CD4-positive, alpha-beta T cell (primary cell): ENCODE measurements around the gene DHRS13. TPM values are rescaled to one million over a fixed set of nuclear protein-coding genes. Genes with fewer than 3 reads are reported as not detected.

Experiments used
- ATAC-seq: fragments of 200-7000 bp; cut with Tn5 transposase; one replicate; pipeline ENCODE4 v1.10.0; 2022; ENCODE audit warnings: mild to moderate bottlenecking; ENCODE audit not compliant: poor library complexity
- CTCF ChIA-PET: fragments of 350-600 bp; sonication (Branson Sonifier 250); formaldehyde crosslinking; loops from one replicate; lab custom pipeline; 2021; ENCODE audit warnings: antibody characterized with exemption, inconsistent platforms; lab: Charles Lee
- POLR2A ChIA-PET: fragments of 350-600 bp; sonication (Branson Sonifier 250); formaldehyde crosslinking; loops from one replicate; lab custom pipeline; 2021; ENCODE audit warnings: antibody characterized with exemption, inconsistent platforms; lab: Charles Lee
- DNase-seq, 14 experiments: peaks; one replicate each; pipeline ENCODE4 v3.0.0-alpha.2; 2013 to 2020; ENCODE audit warnings: mixed read lengths in 2 of 14
- H3K27ac ChIP-seq, 2 donors: one replicate each; pipeline versions ENCODE4 v1.5.1 to v1.7.0; 2013; ENCODE audit warnings: low read length in 2 of 2, low read depth in 1 of 2, mild to moderate bottlenecking in 1 of 2
- H3K27me3 ChIP-seq, 2 experiments: 1 replicate in 1 of 2; 2 replicates in 1 of 2; pipeline versions ENCODE4 v1.6.1 to v1.7.0; 2013; ENCODE audit warnings: low read length in 2 of 2, control low read depth in 1 of 2, mild to moderate bottlenecking in 1 of 2, moderate library complexity in 1 of 2; ENCODE audit not compliant: insufficient read depth in 2 of 2, control insufficient read depth in 1 of 2
- H3K36me3 ChIP-seq: one replicate; pipeline ENCODE4 v1.6.1; 2013; ENCODE audit warnings: low read length, control low read depth; ENCODE audit not compliant: insufficient read depth
- H3K4me1 ChIP-seq: one replicate; pipeline ENCODE4 v1.6.1; 2013; ENCODE audit warnings: low read length, control low read depth; ENCODE audit not compliant: insufficient read depth
- H3K4me3 ChIP-seq: one replicate; pipeline ENCODE4 v1.5.1; 2013; ENCODE audit warnings: mild to moderate bottlenecking, low read length, moderate library complexity
- H3K9me3 ChIP-seq, 2 experiments: 1 replicate in 1 of 2; 2 replicates in 1 of 2; pipeline versions ENCODE4 v1.6.1 to v1.7.0; 2013; ENCODE audit warnings: low read length in 2 of 2, mild to moderate bottlenecking in 2 of 2, control low read depth in 1 of 2, moderate library complexity in 1 of 2; ENCODE audit not compliant: control insufficient read depth in 1 of 2, insufficient read depth in 1 of 2
- H3K27ac Mint-ChIP-seq: one replicate; pipeline ENCODE4 v1.8.0; 2020; ENCODE audit warnings: mixed read lengths
- H3K27me3 Mint-ChIP-seq: one replicate; pipeline ENCODE4 v1.8.0; 2021; ENCODE audit warnings: mixed read lengths
- H3K36me3 Mint-ChIP-seq: one replicate; pipeline ENCODE4 v1.8.0; 2021; ENCODE audit warnings: low read depth, mixed read lengths
- H3K4me1 Mint-ChIP-seq: one replicate; pipeline ENCODE4 v1.8.0; 2021; ENCODE audit warnings: low read depth, mixed read lengths
- H3K4me3 Mint-ChIP-seq: one replicate; pipeline ENCODE4 v1.8.0; 2020; ENCODE audit warnings: mild to moderate bottlenecking, mixed read lengths
- H3K9me3 Mint-ChIP-seq: one replicate; pipeline ENCODE4 v1.8.0; 2020; ENCODE audit warnings: mixed read lengths
- CTCF ChIP-seq: fragments of 200-600 bp; IDR thresholded peaks from one replicate; pipeline ENCODE4 v1.8.0; 2022; ENCODE audit warnings: antibody characterized with exemption, mild to moderate bottlenecking
- intact Hi-C, 2 experiments: fragments of 100-400 bp; cut with DNase I in 1 of 2; cut with micrococcal nuclease in 1 of 2; formaldehyde crosslinking; loops; one replicate each; pipeline versions ENCODE4 v1.15.1 to v1.9.0; 2023 to 2025; cut with DNase I, micrococcal nuclease
- total RNA-seq, 174 experiments: library from RNA in 2 of 174; stranded (reverse) in 2 of 174; gene quantifications; one replicate each; pipeline ENCODE4 v1.2.3 and lab custom pipeline; 2021 to 2026

The DHRS13 gene
- total RNA-seq, 2 experiments from 2014 or later, result 33.5 to 34.3 TPM

GRCh38 chr17:28910534-28910933 is 7.7 kb upstream of the DHRS13 start:
- intact Hi-C loops, result no loop called here
- H3K4me3 ChIP-seq, result no peak overlapping the region
- Mint-ChIP-seq H3K27ac (no peak overlapping the region), H3K36me3 (peaks cover 97% of the 10 kb centered on the region), H3K4me1 (no peaks in the 10 kb centered on the region), H3K4me3 (no peak overlapping the region), H3K27me3 (no peaks in the 10 kb centered on the region), H3K9me3 (no peaks in the 10 kb centered on the region)
- no peak for TF ChIP-seq CTCF
- H3K9me3 ChIP-seq, result no peaks in the 10 kb centered on the region
- POLR2A ChIA-PET, result interaction anchor here (0.7 to 1.0 kb wide), 2 partner anchors 13 to 15 kb away, joined by 3 read pairs; partner anchors contain the start of gene FLOT2
- CTCF ChIA-PET, result interaction anchor here (0.6 to 1.5 kb wide), 3 partner anchors 8 to 183 kb away, joined by 3 to 5 read pairs (median 3); no protein-coding TSS in a partner anchor
- no peak overlapping the region for H3K27ac ChIP-seq
- H3K4me1 ChIP-seq, result no peaks in the 10 kb centered on the region
- peaks cover 97% of the 10 kb centered on the region for H3K36me3 ChIP-seq
- H3K27me3 ChIP-seq, result no peaks in the 10 kb centered on the region
- DNase-seq, result no peak
- ATAC-seq, result no peak

GRCh38 chr17:28908640-28909167 is 5.8 kb upstream of the DHRS13 start:
- Histone ChIP-seq H3K36me3 (peaks cover 81% of the 10 kb centered on the region), H3K27ac (no peak overlapping the region), H3K4me1 (no peaks in the 10 kb centered on the region), H3K9me3 (no peaks in the 10 kb centered on the region), H3K27me3 (no peaks in the 10 kb centered on the region), H3K4me3 (no peak overlapping the region)
- Mint-ChIP-seq H3K4me3 (no peak overlapping the region), H3K27ac (no peak overlapping the region), H3K9me3 (no peaks in the 10 kb centered on the region), H3K27me3 (no peaks in the 10 kb centered on the region), H3K4me1 (no peaks in the 10 kb centered on the region), H3K36me3 (peaks cover 84% of the 10 kb centered on the region)
- DNase-seq (no peak), ATAC-seq (no peak)
- intact Hi-C loops, result no loop called here
- ChIA-PET CTCF (interaction anchor here (0.7 to 1.7 kb wide), 3 partner anchors 41 to 182 kb away, joined by 3 to 6 read pairs (median 3); no protein-coding TSS in a partner anchor), POLR2A (interaction anchor here (1.3 to 1.4 kb wide), 2 partner anchors 13 to 181 kb away, joined by 4 to 6 read pairs; no protein-coding TSS in a partner anchor)
- no peak for TF ChIP-seq CTCF

- Mint-ChIP-seq H3K4me1 (peaks cover 6% of the 10 kb centered on the region), H3K27ac (no peak overlapping the region), H3K4me3 (no peak overlapping the region), H3K27me3 (no peaks in the 10 kb centered on the region), H3K9me3 (no peaks in the 10 kb centered on the region), H3K36me3 (peaks cover 80% of the 10 kb centered on the region)
- TF ChIP-seq CTCF, result no peak
- H3K4me1 ChIP-seq, result peaks cover 8% of the 10 kb centered on the region
- H3K4me3 ChIP-seq, result no peak overlapping the region
- ChIA-PET CTCF (interaction anchor here (0.7 to 1.7 kb wide), 4 partner anchors 11 to 181 kb away, joined by 3 to 6 read pairs (median 3); no protein-coding TSS in a partner anchor), POLR2A (interaction anchor here (1.3 to 1.9 kb wide), 4 partner anchors 14 to 180 kb away, joined by 4 to 7 read pairs (median 6); partner anchors contain the start of gene PHF12)
- H3K36me3 ChIP-seq, result peaks cover 73% of the 10 kb centered on the region
- intact Hi-C loops, result no loop called here
- no peak overlapping the region for H3K27ac ChIP-seq
- DNase-seq (no peak), ATAC-seq (no peak)
- no peaks in the 10 kb centered on the region for H3K9me3 ChIP-seq
- no peaks in the 10 kb centered on the region for H3K27me3 ChIP-seq
Measured at GRCh38 chr17:28907709-28908475, 5.0 kb upstream of the DHRS13 start.
